Mesenchymal stem cell (in vitro differentiated cells and primary cell): ENCODE measurements around the gene PCARE.

Experiments
- DNase-seq: peaks from one replicate; pipeline ENCODE4 v3.0.0-alpha.2; 2013
- H2AFZ ChIP-seq: one replicate; pipeline ENCODE4 v1.6.1; 2013; ENCODE audit warnings: low read depth, mild to moderate bottlenecking, control low read depth, inconsistent platforms, low read length, moderate library complexity
- H2AK5ac ChIP-seq: 2 replicates; pipeline ENCODE4 v1.6.1; 2013; ENCODE audit warnings: low read length, moderate library complexity, mild to moderate bottlenecking, inconsistent platforms; ENCODE audit not compliant: severe bottlenecking
- H2BK120ac ChIP-seq: one replicate; pipeline ENCODE4 v1.6.1; 2013; ENCODE audit warnings: low read depth, mild to moderate bottlenecking, inconsistent platforms, low read length, moderate library complexity
- H2BK12ac ChIP-seq, 2 experiments: one replicate each; pipeline ENCODE4 v1.6.1; 2013; ENCODE audit warnings: inconsistent platforms in 2 of 2, low read length in 2 of 2, mild to moderate bottlenecking in 2 of 2, moderate library complexity in 2 of 2, control low read depth in 1 of 2
- H2BK15ac ChIP-seq: one replicate; pipeline ENCODE4 v1.6.1; 2013; ENCODE audit warnings: mild to moderate bottlenecking, low read depth, inconsistent platforms; ENCODE audit not compliant: poor library complexity, severe bottlenecking
- H2BK5ac ChIP-seq: 2 replicates; pipeline ENCODE4 v1.6.1; 2013; ENCODE audit warnings: low read depth, mild to moderate bottlenecking, low read length, control low read depth, inconsistent platforms; ENCODE audit not compliant: poor library complexity, severe bottlenecking
- H3K14ac ChIP-seq, 2 experiments: one replicate each; pipeline ENCODE4 v1.6.1; 2013; ENCODE audit warnings: inconsistent platforms in 2 of 2, low read length in 2 of 2, control low read depth in 1 of 2, mild to moderate bottlenecking in 1 of 2, moderate library complexity in 1 of 2
- H3K18ac ChIP-seq, 2 experiments: one replicate each; pipeline ENCODE4 v1.6.1; 2013; ENCODE audit warnings: inconsistent platforms in 2 of 2, low read length in 2 of 2, control low read depth in 1 of 2, low read depth in 1 of 2, mild to moderate bottlenecking in 1 of 2
- H3K23ac ChIP-seq, 2 experiments: one replicate each; pipeline ENCODE4 v1.6.1; 2013; ENCODE audit warnings: inconsistent platforms in 2 of 2, low read length in 2 of 2, mild to moderate bottlenecking in 2 of 2, moderate library complexity in 2 of 2, control low read depth in 1 of 2
- H3K27ac ChIP-seq: 2 replicates; pipeline ENCODE4 v1.5.1; 2013; ENCODE audit warnings: mild to moderate bottlenecking, moderate library complexity, low read length, control low read depth, inconsistent platforms; ENCODE audit not compliant: poor library complexity, severe bottlenecking
- H3K27me3 ChIP-seq, 2 experiments: 2 replicates each; pipeline versions ENCODE4 v1.6.1 to v1.7.0; 2013; ENCODE audit warnings: low read length in 2 of 2, mild to moderate bottlenecking in 2 of 2, moderate library complexity in 2 of 2, control low read depth in 1 of 2, inconsistent platforms in 1 of 2; ENCODE audit not compliant: control insufficient read depth in 1 of 2, insufficient read depth in 1 of 2
- H3K36me3 ChIP-seq, 2 experiments: 2 replicates each; pipeline versions ENCODE4 v1.6.1 to v1.7.0; 2013; ENCODE audit warnings: low read length in 2 of 2, control low read depth in 1 of 2, inconsistent platforms in 1 of 2, low read depth in 1 of 2, mild to moderate bottlenecking in 1 of 2; ENCODE audit not compliant: insufficient read depth in 2 of 2, control insufficient read depth in 1 of 2
- H3K4ac ChIP-seq, 2 experiments: one replicate each; pipeline ENCODE4 v1.6.1; 2013; ENCODE audit warnings: inconsistent platforms in 2 of 2, low read length in 2 of 2, mild to moderate bottlenecking in 2 of 2, moderate library complexity in 2 of 2, control low read depth in 1 of 2, low read depth in 1 of 2
- H3K4me1 ChIP-seq: 2 replicates; pipeline ENCODE4 v1.6.1; 2013; ENCODE audit warnings: low read depth, low read length, control low read depth; ENCODE audit not compliant: control insufficient read depth, insufficient read depth
- H3K4me2 ChIP-seq: 2 replicates; pipeline ENCODE4 v1.6.1; 2013; ENCODE audit warnings: low read length, mild to moderate bottlenecking, inconsistent platforms; ENCODE audit not compliant: poor library complexity, severe bottlenecking
- H3K4me3 ChIP-seq, 2 experiments: 2 replicates each; pipeline versions ENCODE4 v1.5.1 to v1.7.0; 2013; ENCODE audit warnings: low read length in 2 of 2, mild to moderate bottlenecking in 2 of 2, control low read depth in 1 of 2, low read depth in 1 of 2; ENCODE audit not compliant: insufficient read depth in 1 of 2
- H3K79me1 ChIP-seq: replicated peaks from 2 replicates; pipeline ENCODE4 v1.6.1; 2013; ENCODE audit warnings: mild to moderate bottlenecking, control low read depth, low read length, inconsistent platforms; ENCODE audit not compliant: poor library complexity, severe bottlenecking
- H3K9ac ChIP-seq: 2 replicates; pipeline ENCODE4 v1.7.0; 2013; ENCODE audit warnings: mild to moderate bottlenecking, low read length, moderate library complexity
- H3K9me3 ChIP-seq: 2 replicates; pipeline ENCODE4 v1.7.0; 2013; ENCODE audit warnings: mild to moderate bottlenecking, low read length; ENCODE audit not compliant: control insufficient read depth
- H4K8ac ChIP-seq: one replicate; pipeline ENCODE4 v1.6.1; 2013; ENCODE audit warnings: inconsistent platforms, mild to moderate bottlenecking, low read length, moderate library complexity
- H4K91ac ChIP-seq: one replicate; pipeline ENCODE4 v1.6.1; 2013; ENCODE audit warnings: mild to moderate bottlenecking, low read length, inconsistent platforms
- WGBS: methylation state at CpG from one replicate; pipeline ENCODE4 v1.1.7; 2013; ENCODE audit warnings: mixed read lengths; 5-methylcytosine and 5-hydroxymethylcytosine counted together

PCARE gene

DNA sequence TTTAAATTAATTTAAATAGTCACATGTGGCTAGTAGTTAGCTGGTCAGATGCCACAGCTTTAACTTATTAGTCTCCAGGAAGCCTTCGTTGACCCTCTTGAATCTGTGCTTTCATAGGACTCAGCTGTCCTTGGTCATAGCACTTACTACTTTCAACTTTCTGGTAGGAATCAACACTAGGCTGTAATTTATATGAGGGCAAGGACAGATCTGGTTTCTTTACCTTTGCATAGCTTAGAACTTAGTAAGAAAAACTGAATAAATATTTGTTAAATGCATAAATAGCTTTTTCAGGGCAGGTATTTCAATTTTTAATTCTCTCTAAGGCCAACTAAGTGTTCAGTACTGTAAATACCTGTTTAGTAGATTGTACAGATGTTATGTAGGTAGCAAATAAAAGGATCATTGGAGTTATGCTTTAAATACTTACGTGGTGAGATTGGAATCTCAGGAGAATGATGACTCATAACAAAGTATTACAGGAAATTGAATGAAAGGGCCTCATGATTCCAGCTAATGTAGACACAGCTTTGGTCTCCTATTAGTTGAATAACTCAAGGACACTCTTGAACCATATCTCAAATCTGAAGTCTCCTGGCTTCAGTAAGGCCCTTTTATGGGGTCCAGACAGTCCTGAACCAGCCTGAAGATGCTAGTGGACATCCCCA, 43.4 kb upstream of the PCARE start:
- Histone ChIP-seq H3K4me2 (peak overlapping the region; percentile 37), H3K27me3 (no peaks in the 10 kb centered on the region), H3K9ac (peak overlapping the region; percentile 96), H4K8ac (no peak overlapping the region), H3K4ac (no peak overlapping the region), H3K27ac (peak overlapping the region; percentile 85), H3K79me1 (no peaks in the 10 kb centered on the region), H3K4me1 (peaks cover 14% of the 10 kb centered on the region), H3K14ac (no peak overlapping the region), H2BK15ac (no peak overlapping the region), H2AFZ (no peak overlapping the region), H3K23ac (no peak overlapping the region), H3K9me3 (no peaks in the 10 kb centered on the region), H2BK120ac (no peak overlapping the region), H2BK12ac (no peak overlapping the region), H3K18ac (no peak overlapping the region), H3K36me3 (peaks cover 0 to 15% of the 10 kb centered on the region in 2 experiments), H2BK5ac (no peak overlapping the region), H2AK5ac (peak overlapping the region; percentile 29), H3K4me3 (peak overlapping the region in 1 of 2 experiments; percentile 93), H4K91ac (no peak overlapping the region)
- peak; percentile 61 for DNase-seq
- WGBS: 25% methylated on average over 2 of the region's 2 CpGs

DNA sequence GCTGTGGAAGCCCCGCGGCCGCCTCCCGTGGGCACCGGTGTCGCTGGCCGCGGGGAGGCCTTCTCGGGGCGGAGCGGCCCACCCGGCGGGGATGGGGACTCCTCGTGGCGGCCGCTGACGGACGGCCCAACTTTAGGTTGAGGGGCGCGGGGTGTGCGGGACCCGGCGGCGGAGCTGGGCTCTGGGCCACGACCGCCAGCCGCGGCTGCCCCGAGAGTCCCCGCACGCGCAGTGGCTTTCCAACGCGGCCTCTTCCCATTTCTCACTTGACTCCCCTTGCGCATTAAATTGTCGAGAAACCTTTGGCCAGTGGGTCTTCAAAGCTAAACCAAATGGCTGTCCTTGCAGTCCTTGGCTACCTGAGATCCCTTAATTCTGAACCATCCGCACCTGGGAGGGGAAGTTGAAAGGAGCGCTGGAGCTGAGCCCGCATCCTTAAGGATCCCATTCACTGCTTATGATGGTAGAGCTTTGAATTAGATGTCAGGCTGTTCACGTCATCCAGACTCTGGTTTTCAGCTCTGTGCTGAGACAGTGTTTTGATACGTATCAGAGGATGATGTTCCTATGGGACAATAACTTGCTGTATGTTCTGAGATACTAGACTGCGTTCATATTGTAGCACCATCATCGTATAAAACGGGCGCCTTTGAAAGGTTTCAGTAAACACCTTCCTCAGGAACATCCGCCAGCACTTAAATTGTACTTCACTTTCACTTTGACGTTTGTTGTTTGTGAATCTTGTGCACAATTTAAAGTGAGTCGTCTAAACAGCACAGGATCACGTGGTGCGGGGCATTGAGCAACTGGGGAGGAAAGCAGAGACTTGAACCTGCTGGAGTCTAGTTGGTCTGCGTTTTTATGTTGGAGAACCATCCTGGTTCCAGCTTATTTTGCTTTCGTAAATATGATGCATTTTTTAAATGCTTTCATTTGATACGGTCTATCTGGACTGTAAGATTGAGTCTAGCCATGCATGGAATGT, 41.8 kb upstream of the PCARE start:
- H3K9me3 ChIP-seq: no peaks in the 10 kb centered on the region
- peak overlapping the region; percentile 85 for H3K27ac ChIP-seq
- H4K91ac ChIP-seq: peak overlapping the region; percentile 3
- peak overlapping the region; percentile 71 for H3K4me2 ChIP-seq
- H3K23ac ChIP-seq: no peak overlapping the region
- H2AFZ ChIP-seq: peak overlapping the region; percentile 3
- H3K4ac ChIP-seq: peak overlapping the region in 1 of 2 experiments; percentile 45
- peak overlapping the region; percentile 96 for H3K9ac ChIP-seq
- H3K36me3 ChIP-seq: peaks cover 0 to under 1% of the 10 kb centered on the region in 2 experiments
- H2BK5ac ChIP-seq: peak overlapping the region; percentile 53
- no peaks in the 10 kb centered on the region for H3K79me1 ChIP-seq
- peak overlapping the region; percentile 99 for H2BK120ac ChIP-seq
- H3K18ac ChIP-seq: peak overlapping the region; percentile 10 to 94
- H3K4me3 ChIP-seq: peak overlapping the region; percentile 84 to 93
- H2AK5ac ChIP-seq: peak overlapping the region; percentile 35
- DNase-seq: peak; percentile 91
- peak overlapping the region in 1 of 2 experiments; percentile 33 for H2BK12ac ChIP-seq
- peak overlapping the region; percentile 6 to 96 for H3K14ac ChIP-seq
- H3K4me1 ChIP-seq: peaks cover 14% of the 10 kb centered on the region
- WGBS: 16% methylated on average over 22 of the region's 53 CpGs
- H3K27me3 ChIP-seq: no peaks in the 10 kb centered on the region
- no peak overlapping the region for H2BK15ac ChIP-seq
- peak overlapping the region; percentile 66 for H4K8ac ChIP-seq

DNA sequence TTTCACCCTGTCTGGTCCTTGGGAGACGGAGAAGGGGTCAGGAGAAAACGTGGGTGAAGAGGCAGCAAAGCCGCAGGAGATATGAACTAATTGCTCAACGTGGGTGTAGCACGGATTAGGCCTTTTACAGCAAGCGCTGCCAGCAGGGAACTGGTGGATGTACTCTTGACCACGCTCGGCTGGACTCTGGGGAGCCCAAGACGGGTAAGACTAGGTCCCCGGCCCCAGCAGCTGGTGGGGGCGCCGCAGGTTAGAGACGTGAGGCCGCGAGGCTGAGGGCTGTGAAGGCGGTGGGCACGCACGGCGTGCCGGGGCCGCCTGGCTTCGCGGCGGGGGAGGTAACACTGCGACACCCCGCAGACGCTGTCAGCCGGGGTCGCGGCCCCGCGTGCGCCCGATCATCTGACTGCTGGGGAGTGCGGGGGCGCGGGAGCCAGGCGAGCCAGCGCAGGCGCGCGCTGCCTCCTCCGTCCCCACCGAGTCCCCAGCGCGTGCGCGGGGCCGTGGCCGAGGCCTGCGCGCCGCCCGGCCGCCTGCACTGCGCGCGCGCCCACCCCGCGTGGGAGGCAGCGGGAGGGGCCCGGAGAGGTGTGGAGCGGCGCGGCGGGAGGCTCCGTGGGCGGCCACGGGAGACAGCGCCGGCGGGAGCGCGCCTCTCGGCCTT, 40.8 kb upstream of the PCARE start, which contains the start of gene CLIP4:
TSS of gene CLIP4 (plus strand) at position 470 of the 664 bp plus-strand sequence. CDS start 5,974 bp downstream, outside the sequence.
- Histone ChIP-seq H3K27ac (peak within 1 kb of the TSS; percentile 85), H3K79me1 (no peaks in the 10 kb centered on the region), H3K4ac (peak within 1 kb of the TSS; percentile 85 to 94), H2BK15ac (peak within 1 kb of the TSS; percentile 91), H3K18ac (peak within 1 kb of the TSS; percentile 82 to 94), H2AFZ (peak within 1 kb of the TSS; percentile 66), H2BK12ac (peak within 1 kb of the TSS; percentile 91 to 97), H3K4me1 (peaks cover 14% of the 10 kb centered on the region), H3K4me2 (peak within 1 kb of the TSS; percentile 79), H3K23ac (peak within 1 kb of the TSS in 1 of 2 experiments; percentile 16), H2AK5ac (peak within 1 kb of the TSS; percentile 68), H3K9ac (peak within 1 kb of the TSS; percentile 96), H3K4me3 (peak within 1 kb of the TSS; percentile 84 to 93), H4K91ac (peak within 1 kb of the TSS; percentile 97), H3K9me3 (no peaks in the 10 kb centered on the region), H2BK120ac (peak within 1 kb of the TSS; percentile 99), H3K27me3 (no peaks in the 10 kb centered on the region), H3K14ac (peak within 1 kb of the TSS; percentile 87 to 96), H2BK5ac (peak within 1 kb of the TSS; percentile 53), H4K8ac (peak within 1 kb of the TSS; percentile 97), H3K36me3 (no peaks in the 10 kb centered on the region)
- WGBS: 7% methylated on average over 60 of the region's 76 CpGs
- DNase-seq: peak; percentile 63
